Measurements from ENCODE around the gene SETBP1. TPM values are rescaled to one million over a fixed set of nuclear protein-coding genes. Genes with fewer than 3 reads are reported as not detected.

SETBP1 gene
- total RNA-seq, 1 donor from 2014 or later = 131 TPM

GRCh38 chr18:44709307-44710126, 28.8 kb downstream of the SETBP1 start:
- Mint-ChIP-seq H3K4me3 (ENCODE audit: unreplicated experiment) (no peak overlapping the region), H3K27me3 (ENCODE audit: unreplicated experiment) (peaks cover 7% of the 10 kb centered on the region), H3K27ac (ENCODE audit: unreplicated experiment) (no peak overlapping the region), H3K36me3 (ENCODE audit: low read depth, unreplicated experiment) (peaks cover 65% of the 10 kb centered on the region), H3K9me3 (ENCODE audit: unreplicated experiment) (no peaks in the 10 kb centered on the region), H3K4me1 (ENCODE audit: unreplicated experiment) (peaks cover 30% of the 10 kb centered on the region)
- TF ChIP-seq, protein P1, sequence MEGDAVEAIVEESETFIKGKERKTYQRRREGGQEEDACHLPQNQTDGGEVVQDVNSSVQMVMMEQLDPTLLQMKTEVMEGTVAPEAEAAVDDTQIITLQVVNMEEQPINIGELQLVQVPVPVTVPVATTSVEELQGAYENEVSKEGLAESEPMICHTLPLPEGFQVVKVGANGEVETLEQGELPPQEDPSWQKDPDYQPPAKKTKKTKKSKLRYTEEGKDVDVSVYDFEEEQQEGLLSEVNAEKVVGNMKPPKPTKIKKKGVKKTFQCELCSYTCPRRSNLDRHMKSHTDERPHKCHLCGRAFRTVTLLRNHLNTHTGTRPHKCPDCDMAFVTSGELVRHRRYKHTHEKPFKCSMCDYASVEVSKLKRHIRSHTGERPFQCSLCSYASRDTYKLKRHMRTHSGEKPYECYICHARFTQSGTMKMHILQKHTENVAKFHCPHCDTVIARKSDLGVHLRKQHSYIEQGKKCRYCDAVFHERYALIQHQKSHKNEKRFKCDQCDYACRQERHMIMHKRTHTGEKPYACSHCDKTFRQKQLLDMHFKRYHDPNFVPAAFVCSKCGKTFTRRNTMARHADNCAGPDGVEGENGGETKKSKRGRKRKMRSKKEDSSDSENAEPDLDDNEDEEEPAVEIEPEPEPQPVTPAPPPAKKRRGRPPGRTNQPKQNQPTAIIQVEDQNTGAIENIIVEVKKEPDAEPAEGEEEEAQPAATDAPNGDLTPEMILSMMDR (IDR thresholded peaks at IDR 0.05; ENCODE audit: unreplicated experiment) = no peak
- no peak for DNase-seq (ENCODE audit: low spot score)

GRCh38 chr18:44710931-44711330, 30.2 kb downstream of the SETBP1 start:
- H3K4me1 Mint-ChIP-seq (ENCODE audit: unreplicated experiment) = peaks cover 41% of the 10 kb centered on the region
- peaks cover 7% of the 10 kb centered on the region for H3K27me3 Mint-ChIP-seq (ENCODE audit: unreplicated experiment)
- TF ChIP-seq, protein P1 (IDR thresholded peaks at IDR 0.05; ENCODE audit: unreplicated experiment) = no peak
- H3K36me3 Mint-ChIP-seq (ENCODE audit: low read depth, unreplicated experiment) = peaks cover 63% of the 10 kb centered on the region
- no peak for DNase-seq (ENCODE audit: low spot score)
- peak overlapping the region; percentile 68 for H3K4me3 Mint-ChIP-seq (ENCODE audit: unreplicated experiment)
- no peaks in the 10 kb centered on the region for H3K9me3 Mint-ChIP-seq (ENCODE audit: unreplicated experiment)
- H3K27ac Mint-ChIP-seq (ENCODE audit: unreplicated experiment) = no peak overlapping the region

GRCh38 chr18:44712025-44712424, 31.3 kb downstream of the SETBP1 start:
- Mint-ChIP-seq H3K4me3 (ENCODE audit: unreplicated experiment) (peak overlapping the region; percentile 29), H3K9me3 (ENCODE audit: unreplicated experiment) (no peaks in the 10 kb centered on the region), H3K4me1 (ENCODE audit: unreplicated experiment) (peaks cover 43% of the 10 kb centered on the region), H3K36me3 (ENCODE audit: low read depth, unreplicated experiment) (peaks cover 69% of the 10 kb centered on the region), H3K27me3 (ENCODE audit: unreplicated experiment) (peaks cover 7% of the 10 kb centered on the region), H3K27ac (ENCODE audit: unreplicated experiment) (peak overlapping the region; percentile 1)
- no peak for DNase-seq (ENCODE audit: low spot score)
- TF ChIP-seq, protein P1 (IDR thresholded peaks at IDR 0.05; ENCODE audit: unreplicated experiment) = no peak

DNA sequence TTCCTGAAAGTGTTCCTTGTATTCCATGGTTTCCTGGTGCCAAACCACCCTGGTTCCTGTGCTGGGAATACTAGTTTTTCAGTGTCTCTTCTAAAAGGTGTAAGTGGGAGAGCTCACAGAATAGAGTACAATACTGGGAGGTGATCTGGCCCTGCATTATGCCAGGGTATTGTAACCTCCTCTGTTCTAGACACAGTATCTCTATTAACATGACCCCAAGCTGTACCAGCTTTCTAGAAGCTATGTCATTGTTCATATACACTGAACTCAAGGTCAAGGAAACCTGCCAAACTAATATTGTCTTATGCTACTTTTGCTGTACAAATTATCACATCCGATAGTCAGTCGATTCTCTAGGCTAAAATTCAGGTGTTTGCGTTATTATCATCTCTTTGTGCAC, 32.7 kb downstream of the SETBP1 start:
- Mint-ChIP-seq H3K36me3 (ENCODE audit: low read depth, unreplicated experiment) (peaks cover 61% of the 10 kb centered on the region), H3K27me3 (ENCODE audit: unreplicated experiment) (peaks cover 4% of the 10 kb centered on the region), H3K4me1 (ENCODE audit: unreplicated experiment) (peaks cover 33% of the 10 kb centered on the region), H3K9me3 (ENCODE audit: unreplicated experiment) (no peaks in the 10 kb centered on the region), H3K27ac (ENCODE audit: unreplicated experiment) (peak overlapping the region; percentile 70), H3K4me3 (ENCODE audit: unreplicated experiment) (peak overlapping the region; percentile 68)
- no peak for DNase-seq (ENCODE audit: low spot score)
- TF ChIP-seq, protein P1 (IDR thresholded peaks at IDR 0.05; ENCODE audit: unreplicated experiment) = no peak

DNA sequence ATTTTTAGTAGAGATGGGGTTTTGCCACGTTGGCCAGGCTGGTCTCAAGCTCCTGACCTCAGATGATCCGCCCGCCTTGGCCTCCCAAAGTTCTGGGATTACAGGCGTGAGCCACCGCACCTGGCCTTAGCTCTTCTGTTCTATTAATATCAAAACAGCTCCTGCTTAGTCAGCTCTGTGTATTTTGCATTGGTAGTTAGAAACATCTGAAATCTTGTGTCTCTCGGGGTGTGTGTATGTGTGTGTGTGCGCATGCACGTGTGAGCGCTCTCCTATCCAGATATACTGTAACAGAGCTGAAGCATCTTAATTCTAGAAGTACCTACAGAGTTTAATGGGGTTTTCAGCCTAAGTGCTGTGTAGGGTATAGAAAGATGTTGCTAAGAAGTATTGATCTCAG, 33.7 kb downstream of the SETBP1 start:
- no peak overlapping the region for H3K27ac Mint-ChIP-seq (ENCODE audit: unreplicated experiment)
- H3K36me3 Mint-ChIP-seq (ENCODE audit: low read depth, unreplicated experiment) = peaks cover 61% of the 10 kb centered on the region
- no peak for DNase-seq (ENCODE audit: low spot score)
- TF ChIP-seq, protein P1 (IDR thresholded peaks at IDR 0.05; ENCODE audit: unreplicated experiment) = no peak
- H3K27me3 Mint-ChIP-seq (ENCODE audit: unreplicated experiment) = peaks cover 3% of the 10 kb centered on the region
- peaks cover 28% of the 10 kb centered on the region for H3K4me1 Mint-ChIP-seq (ENCODE audit: unreplicated experiment)
- H3K9me3 Mint-ChIP-seq (ENCODE audit: unreplicated experiment) = no peaks in the 10 kb centered on the region
- H3K4me3 Mint-ChIP-seq (ENCODE audit: unreplicated experiment) = no peak overlapping the region

Measured in endothelial cell (in vitro differentiated cells).